HG02884 (cell line): Measurements from ENCODE around the gene PIN1.
"Not testable (repeated sequence)": the region's sequence is repeated elsewhere in the genome, so short reads cannot be mapped to it uniquely, and the experiment has no call there.

Experiments used
- ATAC-seq: cut with Tn5 transposase; IDR thresholded peaks from one replicate; pipeline ENCODE4 v1.9.1; 2021; ENCODE audit warnings: mild to moderate bottlenecking, moderate library complexity; ENCODE audit not compliant: unreplicated experiment

The PIN1 gene

DNA sequence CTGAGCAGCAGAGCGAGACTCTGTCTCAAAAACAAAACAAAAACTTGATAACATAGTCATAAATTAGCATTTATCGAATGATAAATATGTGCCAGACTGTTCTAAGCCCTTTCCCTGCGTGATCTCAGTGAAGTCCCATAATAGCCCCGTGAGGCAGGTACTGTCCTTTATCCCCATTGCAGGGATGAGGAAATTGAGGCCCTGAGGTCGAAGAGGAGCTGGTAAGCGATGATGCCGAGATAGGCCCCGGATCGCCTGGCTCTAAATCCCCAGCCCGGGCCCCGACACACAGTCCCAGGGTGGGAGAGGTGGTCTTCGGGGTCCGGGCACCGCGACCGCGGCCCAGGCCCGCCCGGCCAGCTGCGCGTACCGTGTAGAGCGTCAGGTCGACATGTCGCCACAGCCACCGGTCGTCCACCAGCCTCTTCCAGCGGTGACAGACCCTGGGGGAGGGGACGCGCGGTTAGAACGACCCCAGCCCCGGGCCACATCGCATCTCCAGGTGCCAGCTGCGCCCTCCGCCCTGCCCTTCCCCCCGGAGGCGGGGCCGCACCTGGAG, 16.9 kb upstream of the PIN1 start:
- no peak for ATAC-seq

DNA sequence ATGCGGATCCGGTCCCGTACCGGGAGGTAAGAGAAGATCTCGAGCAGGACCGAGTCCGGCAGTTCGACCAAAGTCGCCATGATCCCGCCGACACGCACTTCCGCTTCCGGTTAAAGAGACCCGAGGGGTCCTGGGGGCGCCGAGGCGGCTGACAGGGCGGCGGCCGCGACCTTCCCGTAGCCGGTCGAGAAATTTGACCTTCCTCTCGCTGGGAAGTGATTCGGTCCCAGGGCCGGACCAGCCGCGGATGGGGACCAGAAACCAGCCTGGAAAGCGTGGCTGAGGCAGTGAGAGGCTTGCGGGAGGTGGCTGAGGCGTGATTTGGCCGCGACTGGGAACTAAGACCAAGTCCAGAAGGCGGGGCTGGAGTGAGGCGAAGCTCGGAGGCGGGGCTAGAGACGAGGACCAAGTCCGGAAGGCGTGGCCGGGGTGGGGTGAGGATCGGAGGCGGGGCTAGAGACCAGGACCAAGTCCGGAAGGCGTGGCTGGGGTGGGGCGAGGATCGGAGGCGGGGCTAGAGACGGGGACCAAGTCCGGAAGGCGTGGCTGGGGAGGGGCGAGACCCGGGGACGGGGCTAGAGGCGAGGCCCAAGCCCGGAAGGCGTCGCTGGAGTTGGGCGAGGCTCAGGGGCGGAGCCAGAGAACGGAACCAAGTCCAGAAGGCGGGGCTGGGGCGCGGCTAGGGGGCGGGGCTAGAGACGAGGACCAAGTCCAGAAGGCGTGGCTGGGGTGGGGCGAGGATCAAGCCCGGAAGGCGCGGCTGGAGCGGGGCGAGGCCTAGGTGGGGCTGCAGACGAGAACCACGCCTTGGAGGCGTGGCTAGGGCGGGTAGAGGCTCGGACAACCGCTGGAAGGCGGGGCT, 16.2 kb upstream of the PIN1 start, which contains the start of gene FBXL12:
FBXL12 (minus strand) TSS at position 346 of the 862 bp plus-strand sequence; CDS start at position 80, 266 bp downstream.
- ATAC-seq, result peak; percentile 79

DNA sequence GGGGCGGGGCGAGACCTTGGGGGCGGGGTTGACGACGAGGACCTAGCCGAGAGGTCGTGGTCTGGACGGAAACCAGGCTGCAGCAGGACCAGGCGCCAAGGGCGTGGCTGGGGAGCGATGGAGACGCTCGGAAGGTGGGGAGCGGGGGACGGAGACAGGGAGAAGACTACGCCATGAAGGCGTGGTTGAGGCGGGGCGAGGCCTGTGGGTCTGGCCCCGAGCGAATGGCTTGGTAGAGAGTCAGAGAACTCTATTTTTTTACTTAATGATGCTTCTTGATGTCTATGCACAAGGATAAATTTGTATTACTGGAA, 15.6 kb upstream of the PIN1 start:
- no peak for ATAC-seq

DNA sequence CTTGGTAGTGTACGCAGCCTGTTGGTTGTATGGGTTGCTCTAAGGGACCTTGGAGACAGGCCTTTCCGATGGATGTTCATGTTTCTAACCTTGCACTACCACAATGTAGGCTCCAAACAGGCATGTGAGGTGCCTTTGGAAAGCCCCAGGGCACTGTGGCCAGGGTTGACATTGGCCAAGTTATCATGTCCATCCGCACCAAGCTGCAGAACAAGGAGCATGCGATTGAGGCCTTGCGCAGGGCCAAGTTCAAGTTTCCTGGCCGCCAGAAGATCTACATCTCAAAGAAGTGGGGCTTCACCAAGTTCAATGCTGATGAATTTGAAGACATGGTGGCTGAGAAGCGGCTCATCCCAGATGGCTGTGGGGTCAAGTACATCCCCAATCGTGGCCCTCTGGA, 15.1 kb upstream of the PIN1 start:
- not testable (repeated sequence) for ATAC-seq

DNA sequence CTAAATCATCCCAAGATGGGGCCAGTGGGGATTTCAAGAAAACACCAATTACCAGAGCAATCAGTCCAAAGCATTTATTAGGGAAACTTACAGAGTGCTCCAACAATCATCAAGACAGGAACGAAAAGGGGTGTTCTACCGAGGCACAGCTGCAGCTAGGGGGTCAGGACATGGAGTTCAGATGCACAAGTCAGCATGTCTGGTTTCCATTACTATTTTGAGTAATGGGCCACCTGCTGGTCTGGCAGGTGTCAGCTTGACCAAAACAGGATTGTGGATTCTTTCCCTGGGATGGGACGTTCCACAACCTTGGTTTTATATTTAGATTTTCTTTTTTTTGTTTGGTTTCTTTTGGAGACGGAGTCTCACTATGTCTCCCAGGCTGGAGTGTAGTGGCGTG, 11.3 kb upstream of the PIN1 start:
- no peak for ATAC-seq

DNA sequence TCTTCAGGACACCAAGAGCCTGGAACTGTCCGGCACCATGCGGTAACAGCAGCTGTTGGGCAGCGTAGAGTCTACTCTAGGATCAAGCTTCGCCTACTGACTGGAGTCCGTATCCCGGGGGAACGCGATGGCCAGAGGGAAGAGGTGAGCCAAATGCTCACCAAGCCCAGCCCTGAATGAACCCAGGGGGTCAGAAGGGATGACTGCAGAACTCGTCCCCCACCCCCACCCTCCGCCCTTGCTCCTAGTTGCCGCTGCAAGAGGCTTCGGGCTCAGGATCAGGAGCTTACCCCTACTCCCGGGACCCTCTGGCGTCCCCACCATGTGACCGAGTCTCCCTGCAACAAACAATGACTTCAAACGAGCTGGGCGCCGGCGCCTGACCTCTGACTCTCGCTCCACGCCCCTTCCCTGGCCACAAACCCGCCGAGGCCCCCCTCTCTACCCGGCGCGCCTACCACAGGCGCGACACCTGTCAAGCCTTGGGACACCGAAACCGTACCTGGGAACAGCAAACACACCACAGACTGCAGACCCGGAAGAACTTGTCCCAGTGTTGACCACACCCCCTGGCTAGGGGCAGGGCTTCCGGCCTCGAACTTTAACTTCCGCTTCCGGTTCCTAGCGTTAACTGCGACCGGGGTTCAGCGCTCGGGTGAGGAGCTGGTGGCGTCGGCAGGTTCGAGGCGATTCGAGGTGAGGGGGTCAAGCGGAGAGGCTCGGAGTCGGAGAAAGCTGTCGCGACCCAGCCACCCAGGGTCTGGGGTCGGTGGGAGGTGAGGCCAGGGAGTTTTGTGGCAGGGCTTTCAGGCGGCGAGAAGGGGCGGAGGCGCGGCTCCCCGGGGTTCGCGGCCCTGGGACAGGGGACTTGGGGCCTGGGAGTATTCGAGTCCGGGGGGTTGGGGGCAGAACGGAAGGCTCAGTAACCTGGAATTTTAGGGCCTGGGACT, 7.6 kb upstream of the PIN1 start, which contains the start of gene UBL5:
UBL5 (plus strand) TSS at position 630 of the 950 bp plus-strand sequence. CDS start 420 bp downstream, outside the sequence.
- peak; percentile 91 for ATAC-seq

DNA sequence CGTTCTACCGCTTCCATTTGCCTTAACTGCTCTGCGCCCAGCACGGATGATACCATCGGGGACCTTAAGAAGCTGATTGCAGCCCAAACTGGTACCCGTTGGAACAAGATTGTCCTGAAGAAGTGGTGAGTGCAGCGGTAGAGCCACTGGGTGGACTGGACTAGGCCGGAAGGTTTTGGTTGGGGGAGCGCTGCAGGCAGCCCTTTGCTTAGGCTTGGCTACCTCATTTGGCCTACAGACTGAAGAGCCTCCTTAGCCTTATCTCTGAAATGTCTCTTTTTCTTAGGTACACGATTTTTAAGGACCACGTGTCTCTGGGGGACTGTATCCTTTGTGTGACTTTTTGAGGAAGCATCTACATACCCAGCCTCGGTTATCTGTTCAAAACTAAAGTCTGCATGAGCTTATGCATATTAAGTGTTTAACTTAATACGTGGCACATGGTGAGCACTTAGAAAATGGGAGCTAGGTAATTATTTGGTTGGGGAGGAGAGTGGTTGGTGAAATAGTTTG, 6.5 kb upstream of the PIN1 start:
- ATAC-seq, result no peak

DNA sequence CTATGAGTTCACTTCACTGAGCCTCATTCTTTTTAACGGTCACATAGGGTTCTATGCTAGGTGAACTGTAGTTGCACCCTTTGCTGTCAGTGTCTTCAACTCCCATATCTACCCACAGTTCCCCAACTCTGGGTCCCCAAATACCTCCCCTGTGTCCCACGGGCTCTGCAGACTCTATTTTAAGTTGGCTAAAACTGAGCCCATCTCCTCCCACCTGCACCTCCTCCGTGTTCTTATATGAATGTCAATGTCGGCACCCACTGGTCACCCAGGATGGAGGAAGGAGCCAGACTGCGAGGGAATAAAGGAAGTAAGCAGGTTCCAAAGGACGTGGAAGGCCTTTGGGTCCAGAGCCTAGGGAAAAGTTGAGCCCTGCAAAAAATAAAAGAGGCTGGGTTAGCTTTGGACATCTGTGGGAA, 802 bp upstream of the PIN1 start:
- ATAC-seq, result no peak

DNA sequence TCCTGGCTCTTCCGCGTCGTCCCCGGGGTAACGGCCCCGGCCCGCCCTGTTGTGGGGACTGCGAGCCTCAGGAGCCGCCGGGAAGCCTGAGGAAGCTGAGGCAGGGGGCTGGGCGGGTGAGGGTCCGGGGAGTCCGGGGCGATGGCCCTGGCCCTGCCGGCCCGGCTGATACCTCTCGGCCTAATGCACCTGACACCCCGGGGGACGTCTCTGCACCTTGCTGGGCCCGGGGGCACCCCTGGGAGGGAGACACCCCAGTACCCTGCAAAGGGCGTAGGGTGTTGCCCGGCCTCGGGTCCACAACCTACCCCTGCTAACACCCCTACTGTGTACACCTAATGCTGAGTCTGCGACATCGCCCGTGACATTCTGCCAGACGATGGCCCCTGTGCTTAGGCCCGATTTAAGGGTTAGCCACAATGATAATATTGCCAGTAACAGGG, 410 bp downstream of the PIN1 start:
- ATAC-seq, result peak; percentile 2

DNA sequence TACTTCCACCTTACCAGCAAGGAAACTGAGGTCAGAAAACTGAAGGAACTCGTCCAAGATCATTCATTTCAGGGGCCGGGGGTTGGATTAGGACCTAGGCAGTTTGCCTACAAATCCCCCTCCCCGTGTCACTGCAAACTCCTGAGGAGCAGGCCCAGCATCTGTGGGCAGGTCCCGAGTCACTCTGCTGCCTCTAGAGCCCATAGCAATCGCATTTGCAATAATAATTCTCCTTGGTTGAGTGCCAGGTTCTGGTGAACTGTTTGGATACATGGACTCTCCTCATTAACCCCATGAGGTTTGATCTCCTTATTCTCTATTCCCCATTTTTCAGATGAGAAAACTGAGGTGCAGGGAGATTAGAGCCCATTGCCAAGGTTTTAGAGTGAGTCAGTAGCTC, 903 bp downstream of the PIN1 start:
- no peak for ATAC-seq

DNA sequence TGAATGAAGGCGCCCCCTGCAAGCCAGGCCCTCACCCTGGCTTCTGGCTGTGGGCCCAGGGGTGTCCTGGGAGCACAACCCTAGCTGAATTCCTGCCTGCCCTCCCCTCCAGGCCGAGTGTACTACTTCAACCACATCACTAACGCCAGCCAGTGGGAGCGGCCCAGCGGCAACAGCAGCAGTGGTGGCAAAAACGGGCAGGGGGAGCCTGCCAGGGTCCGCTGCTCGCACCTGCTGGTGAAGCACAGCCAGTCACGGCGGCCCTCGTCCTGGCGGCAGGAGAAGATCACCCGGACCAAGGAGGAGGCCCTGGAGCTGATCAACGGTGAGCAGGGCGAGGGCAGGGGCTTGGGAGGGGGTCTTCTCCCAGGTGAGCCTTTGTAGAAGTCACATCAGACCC, 3.2 kb downstream of the PIN1 start:
- ATAC-seq, result no peak

DNA sequence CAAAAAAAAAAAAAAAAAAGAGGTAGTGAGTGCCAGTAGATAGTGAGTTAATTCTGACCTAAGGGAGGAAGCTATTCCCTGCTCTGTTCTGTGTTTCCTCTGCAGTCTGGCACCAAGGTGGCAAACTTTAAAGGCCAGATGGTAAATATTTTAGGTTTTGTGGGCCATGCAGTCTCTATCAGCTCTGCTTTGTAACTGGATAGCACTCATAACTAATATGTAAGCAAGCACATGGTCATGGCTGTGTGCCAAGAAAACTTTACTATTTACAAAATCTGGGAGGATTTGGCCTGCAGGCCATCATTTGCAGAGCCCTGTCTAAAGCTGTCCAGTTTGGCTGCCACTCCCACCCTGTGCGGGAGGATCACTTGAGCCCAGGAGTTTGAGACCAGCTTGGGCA, 4.3 kb downstream of the PIN1 start:
- ATAC-seq, result no peak

DNA sequence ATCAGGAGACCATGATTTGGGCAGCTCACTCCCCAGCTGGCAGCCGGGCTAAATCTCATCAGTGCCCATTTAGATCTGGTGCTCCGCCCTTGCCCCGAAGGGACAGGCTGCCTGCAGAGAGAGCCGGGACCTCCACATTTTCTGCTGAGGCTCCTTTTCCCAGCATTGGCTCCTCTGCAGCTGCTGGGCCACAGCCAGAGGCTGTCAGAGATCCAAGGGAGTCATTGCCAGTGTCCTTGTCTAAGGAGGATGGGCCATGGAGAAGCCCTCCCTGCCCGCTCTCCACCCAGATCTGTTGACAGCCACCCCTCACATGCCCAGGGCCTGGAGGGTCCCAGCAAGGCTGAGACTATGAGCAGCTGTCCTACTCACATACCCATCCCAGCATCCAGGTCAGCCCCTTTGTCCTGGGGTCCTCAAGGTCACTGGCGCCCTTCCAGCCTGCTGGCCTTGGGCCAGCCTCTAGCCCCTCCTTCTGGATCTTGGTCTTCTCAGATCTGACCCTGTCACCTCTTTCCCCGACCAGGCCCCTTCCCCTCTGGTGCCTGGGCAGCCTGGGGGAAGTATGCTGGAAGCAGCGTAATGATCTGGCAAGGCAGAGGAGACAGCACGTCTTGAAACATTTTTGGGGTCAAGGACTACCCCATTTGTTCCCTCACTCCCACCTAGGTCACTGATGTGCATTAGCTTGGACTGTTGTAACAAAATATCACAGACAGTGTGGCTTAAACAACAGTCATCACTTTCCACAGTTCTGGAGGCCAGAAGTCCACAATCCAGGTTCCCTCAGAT, 7.9 kb downstream of the PIN1 start:
- no peak for ATAC-seq

DNA sequence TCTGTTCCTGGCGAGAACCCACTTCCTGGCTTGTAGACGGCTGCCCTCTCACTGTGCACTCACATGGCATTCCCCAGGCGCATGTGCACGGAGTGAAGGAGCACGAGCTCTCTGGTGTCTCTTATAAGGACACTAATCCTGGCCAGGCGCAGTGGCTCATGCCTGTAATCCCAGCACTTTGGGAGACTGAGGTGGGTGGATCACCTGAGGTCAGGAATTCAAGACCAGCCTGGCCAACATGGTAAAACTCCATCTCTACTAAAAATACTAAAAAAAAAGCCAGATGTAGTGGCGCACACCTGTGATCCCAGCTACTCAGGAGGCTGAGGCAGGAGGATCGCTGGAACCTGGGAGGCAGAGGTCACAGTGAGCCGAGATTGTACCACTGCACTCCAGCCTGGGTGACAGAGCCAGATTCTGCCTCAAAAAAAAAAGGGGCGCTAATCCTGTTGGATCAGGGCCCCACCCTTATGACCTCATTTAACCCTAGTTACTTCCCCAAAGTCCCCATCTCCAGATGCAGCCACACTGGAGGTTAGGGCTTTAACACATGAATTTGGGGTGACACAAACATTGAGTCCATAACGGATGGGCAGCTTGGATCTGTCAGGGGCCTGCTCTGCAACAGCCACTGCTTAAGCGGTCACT, 8.6 kb downstream of the PIN1 start:
- ATAC-seq, result not testable (repeated sequence)

DNA sequence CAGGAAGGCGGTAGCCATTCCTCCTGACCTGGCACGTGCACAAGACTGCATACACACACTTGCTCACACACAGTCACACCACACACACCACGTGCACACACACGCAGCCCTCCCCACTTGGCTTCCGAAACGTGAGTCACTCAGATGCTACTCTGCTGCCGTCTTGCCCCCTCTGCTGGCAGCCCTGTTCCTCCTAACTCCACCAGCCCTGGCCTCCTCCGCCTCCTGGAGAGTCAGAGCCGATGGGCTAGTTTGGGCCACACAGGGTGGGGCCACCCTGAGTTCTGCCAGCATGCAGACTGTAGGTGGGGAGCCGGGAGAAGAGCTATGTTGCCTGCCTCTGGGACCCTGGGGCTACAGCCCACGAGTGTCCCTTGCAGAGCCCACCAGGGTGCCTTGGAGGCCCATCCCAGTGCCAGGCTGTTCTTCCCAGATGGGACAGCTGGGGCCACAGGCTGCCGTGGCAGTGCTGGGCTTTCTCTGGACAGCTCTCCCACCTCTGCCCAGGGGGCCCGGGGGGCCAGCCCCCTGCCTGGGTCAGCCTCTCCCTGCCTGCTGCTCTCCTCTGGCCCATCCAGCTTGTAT, 12.1 kb downstream of the PIN1 start:
- ATAC-seq, result no peak

DNA sequence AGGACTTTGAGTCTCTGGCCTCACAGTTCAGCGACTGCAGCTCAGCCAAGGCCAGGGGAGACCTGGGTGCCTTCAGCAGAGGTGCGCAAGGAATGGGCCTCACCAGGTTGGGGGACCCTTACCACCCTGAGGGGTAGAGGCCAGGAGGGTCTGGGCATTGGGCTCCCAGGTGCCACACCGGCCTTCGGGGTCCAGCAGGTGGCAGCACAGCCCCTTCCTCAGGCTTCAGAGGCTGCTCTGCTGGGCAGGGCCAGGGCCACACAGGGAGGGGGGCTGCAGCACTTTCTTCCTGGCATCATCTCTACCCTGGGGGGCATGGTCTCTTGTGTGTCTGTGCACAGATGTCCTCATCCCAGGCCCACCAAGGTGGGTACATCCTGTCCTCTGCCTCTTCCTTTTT, 12.9 kb downstream of the PIN1 start:
- no peak for ATAC-seq

DNA sequence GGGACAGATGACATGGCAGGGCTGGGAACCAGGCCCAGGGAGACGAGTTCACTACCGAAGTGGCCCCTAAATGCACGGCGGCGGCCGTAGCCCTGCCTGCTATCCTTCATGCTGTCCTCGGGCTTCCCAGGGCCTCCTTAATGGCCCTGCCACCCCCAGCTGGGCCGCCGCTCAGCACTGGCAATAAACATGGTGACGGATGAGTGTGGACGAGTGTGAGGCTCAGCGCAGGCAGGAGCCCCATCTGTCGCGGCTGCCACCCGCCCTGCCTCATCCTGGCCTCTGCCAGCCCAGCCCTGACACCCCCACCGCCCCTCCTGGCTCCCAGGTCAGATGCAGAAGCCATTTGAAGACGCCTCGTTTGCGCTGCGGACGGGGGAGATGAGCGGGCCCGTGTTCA, 13.6 kb downstream of the PIN1 start:
- no peak for ATAC-seq

DNA sequence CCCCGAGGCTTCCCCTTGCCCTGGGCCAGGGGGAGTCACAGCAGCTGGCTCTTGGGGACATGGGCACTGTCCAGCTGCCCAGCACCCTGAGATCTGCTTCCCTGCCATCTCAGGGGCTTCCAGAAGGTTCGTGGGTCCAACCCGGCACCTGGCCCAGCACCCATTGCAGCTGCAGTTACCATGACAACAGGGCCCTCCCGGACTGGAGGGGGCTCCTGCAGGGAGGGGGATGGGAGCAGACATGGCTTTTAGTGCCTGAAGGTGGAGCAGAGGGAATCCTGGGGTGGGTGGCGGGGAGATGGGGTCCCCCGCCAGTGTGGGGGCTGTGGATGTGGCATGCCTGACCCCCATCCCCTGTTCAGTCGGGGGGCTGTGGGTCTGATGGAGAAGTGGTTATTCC, 14.7 kb downstream of the PIN1 start:
- ATAC-seq, result no peak

DNA sequence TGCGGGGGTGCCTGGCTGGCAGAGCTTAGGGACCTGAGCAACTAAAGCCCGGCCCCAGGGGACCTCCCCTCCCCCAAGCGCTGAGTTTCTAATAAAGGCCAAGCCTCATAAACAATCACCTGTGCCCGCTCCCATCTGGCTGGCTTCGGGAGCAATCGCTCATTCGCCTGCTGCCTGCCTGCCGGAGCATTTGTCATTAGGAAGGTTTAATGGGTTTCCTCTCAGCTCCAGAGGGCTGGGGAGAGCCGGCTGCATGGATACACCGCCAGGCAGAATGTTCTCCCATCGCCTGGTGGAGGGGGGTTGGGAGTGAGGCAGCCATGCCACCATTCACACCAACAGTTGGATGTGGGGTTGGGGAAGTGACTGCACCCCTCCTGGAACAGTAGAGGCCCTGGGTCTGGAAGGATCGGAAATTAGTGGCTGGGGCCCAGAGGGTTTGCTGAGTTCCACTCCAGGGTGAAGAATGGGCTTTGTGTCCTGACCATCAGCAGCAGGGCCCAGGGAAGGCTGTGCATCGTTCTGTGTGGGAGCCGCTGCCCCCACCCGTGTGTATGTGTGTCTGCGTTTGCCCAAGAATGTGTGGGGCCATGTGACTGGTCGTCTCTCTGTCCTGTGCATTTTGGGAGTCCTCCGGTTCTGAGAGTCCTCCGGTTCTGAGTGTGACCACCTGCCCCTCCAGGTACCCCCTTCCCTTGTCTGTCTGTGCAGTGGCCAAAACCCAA, 15.3 kb downstream of the PIN1 start:
- ATAC-seq, result no peak
